OCI-LY1 (cell line): ENCODE measurements around the gene KCNE2.

ENCODE experiments used
- EZH2 ChIP-seq: fragments of 200-600 bp; sonication (generic), shearing (Covaris generic); IDR thresholded peaks from 2 replicates; pipeline ENCODE4 v1.8.0; 2017; ENCODE audit warnings: borderline replicate concordance, mixed run types, mild to moderate bottlenecking, antibody characterized with exemption, low read length, moderate library complexity, mixed read lengths
- TF ChIP-seq, protein P1 (sequence below): fragments of 200-600 bp; sonication (generic), shearing (Covaris generic); IDR thresholded peaks from 2 replicates; pipeline ENCODE4 v1.5.1; 2017; ENCODE audit warnings: mild to moderate bottlenecking, antibody characterized with exemption, low read length, moderate library complexity, mixed read lengths

- TF ChIP-seq, protein P1, sequence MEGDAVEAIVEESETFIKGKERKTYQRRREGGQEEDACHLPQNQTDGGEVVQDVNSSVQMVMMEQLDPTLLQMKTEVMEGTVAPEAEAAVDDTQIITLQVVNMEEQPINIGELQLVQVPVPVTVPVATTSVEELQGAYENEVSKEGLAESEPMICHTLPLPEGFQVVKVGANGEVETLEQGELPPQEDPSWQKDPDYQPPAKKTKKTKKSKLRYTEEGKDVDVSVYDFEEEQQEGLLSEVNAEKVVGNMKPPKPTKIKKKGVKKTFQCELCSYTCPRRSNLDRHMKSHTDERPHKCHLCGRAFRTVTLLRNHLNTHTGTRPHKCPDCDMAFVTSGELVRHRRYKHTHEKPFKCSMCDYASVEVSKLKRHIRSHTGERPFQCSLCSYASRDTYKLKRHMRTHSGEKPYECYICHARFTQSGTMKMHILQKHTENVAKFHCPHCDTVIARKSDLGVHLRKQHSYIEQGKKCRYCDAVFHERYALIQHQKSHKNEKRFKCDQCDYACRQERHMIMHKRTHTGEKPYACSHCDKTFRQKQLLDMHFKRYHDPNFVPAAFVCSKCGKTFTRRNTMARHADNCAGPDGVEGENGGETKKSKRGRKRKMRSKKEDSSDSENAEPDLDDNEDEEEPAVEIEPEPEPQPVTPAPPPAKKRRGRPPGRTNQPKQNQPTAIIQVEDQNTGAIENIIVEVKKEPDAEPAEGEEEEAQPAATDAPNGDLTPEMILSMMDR = no peak
- no peak for TF ChIP-seq EZH2
Observed at GRCh38 chr21:34358866-34359265, 4.9 kb upstream of the KCNE2 start.
